Esophagus squamous epithelium (tissue), 5 donors: Measurements from ENCODE around the gene FAM181B. TPM values are rescaled to one million over a fixed set of nuclear protein-coding genes. Genes with fewer than 3 reads are reported as not detected.

Experiments used
- DNase-seq: peaks from one replicate; lab custom pipeline; 2025; lab: John Stamatoyannopoulos, UW
- H3K27ac ChIP-seq, 4 donors: fragments of 200-600 bp; sonication (generic); one replicate each; pipeline ENCODE4 v1.5.1; 2016 to 2019; ENCODE audit warnings: mild to moderate bottlenecking in 1 of 4
- H3K27me3 ChIP-seq, 4 donors: fragments of 200-600 bp; sonication (generic); 1 replicate in 3 of 4; 2 replicates in 1 of 4; pipeline versions ENCODE4 v1.5.1 to v1.6.0; 2017 to 2021; ENCODE audit warnings: antibody characterized with exemption in 1 of 4
- H3K36me3 ChIP-seq, 3 donors: fragments of 200-600 bp; sonication (generic); one replicate each; pipeline ENCODE4 v1.5.1; 2016 to 2019
- H3K4me1 ChIP-seq, 3 donors: fragments of 200-600 bp; sonication (generic); one replicate each; pipeline ENCODE4 v1.5.1; 2017 to 2019
- H3K4me3 ChIP-seq, 4 donors: fragments of 200-600 bp; sonication (generic); 1 replicate in 3 of 4; 2 replicates in 1 of 4; pipeline ENCODE4 v1.5.1; 2016 to 2019; ENCODE audit warnings: mild to moderate bottlenecking in 2 of 4, moderate library complexity in 1 of 4
- H3K9me3 ChIP-seq, 3 donors: fragments of 200-600 bp; sonication (generic); one replicate each; pipeline ENCODE4 v1.5.1; 2016 to 2019
- POLR2A ChIP-seq, 4 donors: fragments of 450-650 bp; IDR thresholded peaks; one replicate each; pipeline ENCODE4 v1.6.1; 2017; ENCODE audit warnings: antibody characterized with exemption in 4 of 4, mild to moderate bottlenecking in 4 of 4, moderate library complexity in 3 of 4
- WGBS, 2 donors: methylation state at CpG; one replicate each; pipeline ENCODE4 v1.1.5; 2018; 5-methylcytosine and 5-hydroxymethylcytosine counted together
- intact Hi-C: fragments of 100-400 bp; cut with DNase I; formaldehyde crosslinking; loops from one replicate; pipeline ENCODE4 v1.15.0; 2022
- total RNA-seq, 4 donors: library from RNA; depleted of rRNA; stranded (reverse); fragments of >200 nt; gene quantifications; one replicate each; pipeline ENCODE4 v1.1.0, GENCODE V29; 2016
- TF ChIP-seq, protein P1 (sequence below), 6 experiments: fragments of 450-650 bp in 4 of 6; fragments of 200-600 bp in 2 of 6; sonication (generic) in 2 of 6; IDR thresholded peaks; one replicate each; pipeline ENCODE4 v1.5.1; 2016 to 2019; ENCODE audit warnings: antibody characterized with exemption in 6 of 6, mild to moderate bottlenecking in 4 of 6, moderate library complexity in 4 of 6
- donor health status: DM: yes; HTN: yes; CAD: no.

Gene FAM181B
- total RNA-seq, 4 donors from 2014 or later, result 0.13 to 0.57 (median 0.34) TPM

GRCh38 chr11:82775218-82775617 lies 41.6 kb upstream of the FAM181B start:
- Histone ChIP-seq H3K4me1 (no peaks in the 10 kb centered on the region), H3K27me3 (no peaks in the 10 kb centered on the region), H3K36me3 (no peaks in the 10 kb centered on the region), H3K27ac (no peak overlapping the region), H3K9me3 (no peaks in the 10 kb centered on the region), H3K4me3 (no peak overlapping the region)
- no peak for DNase-seq
- intact Hi-C loops, result no loop called here
- WGBS, 2 donors, result 68 to 75% methylated on average over 1 of the region's 1 CpG
- TF ChIP-seq POLR2A (IDR thresholded peaks at IDR 0.05), result no peak

DNA sequence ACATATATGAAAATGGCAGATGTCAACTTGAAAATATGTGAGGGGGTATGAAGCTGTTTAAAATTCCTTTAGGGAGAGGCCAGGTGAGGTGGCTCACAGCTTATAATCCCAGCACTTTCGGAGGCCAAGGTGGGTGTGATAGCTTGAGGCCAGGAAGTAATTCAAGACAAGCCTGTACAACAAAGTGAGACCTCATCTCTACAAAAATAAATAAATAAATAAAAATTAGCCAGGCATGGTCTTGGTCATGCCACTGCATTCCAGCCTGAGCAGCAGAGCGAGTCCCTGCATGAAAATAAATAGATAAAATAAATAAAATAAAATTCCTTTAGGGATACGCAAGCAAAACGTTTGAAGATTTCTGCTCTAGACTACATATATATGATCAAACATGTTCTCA lies 38.1 kb upstream of the FAM181B start:
- 30 to 38% methylated on average over 4 of the region's 4 CpGs for WGBS, 2 donors
- H3K27ac ChIP-seq, result no peak overlapping the region

GRCh38 chr11:82767123-82767522 lies 33.5 kb upstream of the FAM181B start:
- no peak overlapping the region for H3K4me3 ChIP-seq
- TF ChIP-seq POLR2A (IDR thresholded peaks at IDR 0.05), result no peak
- TF ChIP-seq, protein P1, sequence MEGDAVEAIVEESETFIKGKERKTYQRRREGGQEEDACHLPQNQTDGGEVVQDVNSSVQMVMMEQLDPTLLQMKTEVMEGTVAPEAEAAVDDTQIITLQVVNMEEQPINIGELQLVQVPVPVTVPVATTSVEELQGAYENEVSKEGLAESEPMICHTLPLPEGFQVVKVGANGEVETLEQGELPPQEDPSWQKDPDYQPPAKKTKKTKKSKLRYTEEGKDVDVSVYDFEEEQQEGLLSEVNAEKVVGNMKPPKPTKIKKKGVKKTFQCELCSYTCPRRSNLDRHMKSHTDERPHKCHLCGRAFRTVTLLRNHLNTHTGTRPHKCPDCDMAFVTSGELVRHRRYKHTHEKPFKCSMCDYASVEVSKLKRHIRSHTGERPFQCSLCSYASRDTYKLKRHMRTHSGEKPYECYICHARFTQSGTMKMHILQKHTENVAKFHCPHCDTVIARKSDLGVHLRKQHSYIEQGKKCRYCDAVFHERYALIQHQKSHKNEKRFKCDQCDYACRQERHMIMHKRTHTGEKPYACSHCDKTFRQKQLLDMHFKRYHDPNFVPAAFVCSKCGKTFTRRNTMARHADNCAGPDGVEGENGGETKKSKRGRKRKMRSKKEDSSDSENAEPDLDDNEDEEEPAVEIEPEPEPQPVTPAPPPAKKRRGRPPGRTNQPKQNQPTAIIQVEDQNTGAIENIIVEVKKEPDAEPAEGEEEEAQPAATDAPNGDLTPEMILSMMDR (IDR thresholded peaks at IDR 0.05), result no peak
- H3K27me3 ChIP-seq, result no peaks in the 10 kb centered on the region
- DNase-seq, result no peak
- H3K36me3 ChIP-seq, result no peaks in the 10 kb centered on the region
- no peaks in the 10 kb centered on the region for H3K4me1 ChIP-seq
- no peak overlapping the region for H3K27ac ChIP-seq
- intact Hi-C loops, result no loop called here
- no peaks in the 10 kb centered on the region for H3K9me3 ChIP-seq
- WGBS, 2 donors, result 56 to 60% methylated on average over 1 of the region's 1 CpG

More for the DNA sequence above, 38.1 kb upstream of the FAM181B start:
- intact Hi-C loops, result no loop called here
- no peaks in the 10 kb centered on the region for H3K4me1 ChIP-seq
- H3K9me3 ChIP-seq, result no peaks in the 10 kb centered on the region
- no peak for DNase-seq
- H3K36me3 ChIP-seq, result no peaks in the 10 kb centered on the region
- H3K4me3 ChIP-seq, result no peak overlapping the region
- no peak for TF ChIP-seq POLR2A (IDR thresholded peaks at IDR 0.05)
- TF ChIP-seq, protein P1 (IDR thresholded peaks at IDR 0.05), result no peak
- H3K27me3 ChIP-seq, result no peaks in the 10 kb centered on the region

DNA sequence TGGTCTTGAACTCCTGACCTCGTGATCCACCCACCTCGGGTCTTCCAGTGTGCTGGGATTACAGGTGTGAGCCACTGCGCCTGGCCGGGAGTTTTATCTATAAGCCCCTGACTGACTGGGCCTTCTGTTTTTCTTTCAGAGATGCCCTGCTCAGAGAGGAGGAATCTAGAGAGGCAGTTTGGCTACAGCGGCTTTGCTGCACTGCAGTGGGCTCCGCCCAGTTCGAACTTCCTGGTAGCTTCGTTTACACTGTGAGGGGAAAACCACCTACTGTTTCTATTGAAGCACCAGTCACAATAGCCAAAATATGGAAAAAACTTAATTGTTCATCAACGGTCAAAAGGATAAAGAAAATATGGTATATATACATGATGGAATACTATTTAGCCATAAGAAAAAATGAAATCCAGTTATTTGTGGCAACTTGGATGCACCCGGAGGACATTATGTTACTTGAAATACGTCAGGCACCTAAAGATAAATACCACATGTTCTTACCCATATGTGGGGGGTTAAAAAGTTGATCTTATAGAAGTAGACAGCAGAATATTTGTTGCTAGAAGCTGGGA lies 31.9 kb upstream of the FAM181B start:
- H3K27me3 ChIP-seq, result no peaks in the 10 kb centered on the region
- DNase-seq, result no peak
- no peak overlapping the region for H3K27ac ChIP-seq
- H3K36me3 ChIP-seq, result no peaks in the 10 kb centered on the region
- H3K4me1 ChIP-seq, result no peaks in the 10 kb centered on the region
- intact Hi-C loops, result no loop called here
- no peak overlapping the region for H3K4me3 ChIP-seq
- no peaks in the 10 kb centered on the region for H3K9me3 ChIP-seq
- 63 to 73% methylated on average over 5 to 11 of the region's 11 CpGs for WGBS, 2 donors
- no peak for TF ChIP-seq POLR2A (IDR thresholded peaks at IDR 0.05)
- TF ChIP-seq, protein P1 (IDR thresholded peaks at IDR 0.05), result no peak

GRCh38 chr11:82763167-82763566 lies 29.5 kb upstream of the FAM181B start:
- Histone ChIP-seq H3K9me3 (no peaks in the 10 kb centered on the region), H3K4me3 (no peak overlapping the region), H3K36me3 (no peaks in the 10 kb centered on the region), H3K27me3 (no peaks in the 10 kb centered on the region), H3K4me1 (no peaks in the 10 kb centered on the region), H3K27ac (no peak overlapping the region)
- no peak for DNase-seq
- WGBS, 2 donors, result 76 to 90% methylated on average over 1 of the region's 1 CpG
- no peak for TF ChIP-seq POLR2A (IDR thresholded peaks at IDR 0.05)
- TF ChIP-seq, protein P1 (IDR thresholded peaks at IDR 0.05), result no peak
- intact Hi-C loops, result no loop called here

GRCh38 chr11:82759649-82760048 lies 26.0 kb upstream of the FAM181B start:
- H3K27ac ChIP-seq, result no peak overlapping the region
- no peaks in the 10 kb centered on the region for H3K27me3 ChIP-seq
- no peak overlapping the region for H3K4me3 ChIP-seq
- no peaks in the 10 kb centered on the region for H3K4me1 ChIP-seq
- WGBS, 2 donors, result 84 to 88% methylated on average over 3 of the region's 3 CpGs
- TF ChIP-seq, protein P1 (IDR thresholded peaks at IDR 0.05), result no peak
- no peak for TF ChIP-seq POLR2A (IDR thresholded peaks at IDR 0.05)
- no peaks in the 10 kb centered on the region for H3K9me3 ChIP-seq
- intact Hi-C loops, result no loop called here
- H3K36me3 ChIP-seq, result no peaks in the 10 kb centered on the region
- DNase-seq, result no peak
